NB4 (cell line): ENCODE data around the gene CNPY3.

ENCODE experiments used
- POLR2A ChIP-seq: IDR thresholded peaks from 2 replicates; pipeline ENCODE4 v1.6.1; 2011; ENCODE audit warnings: mild to moderate bottlenecking; ENCODE audit not compliant: insufficient read length; ENCODE audit errors: extremely low read depth
- TF ChIP-seq, protein P1 (sequence below): IDR thresholded peaks from one replicate; pipeline ENCODE4 v1.5.1; 2012; ENCODE audit warnings: low read depth, low read length

DNA sequence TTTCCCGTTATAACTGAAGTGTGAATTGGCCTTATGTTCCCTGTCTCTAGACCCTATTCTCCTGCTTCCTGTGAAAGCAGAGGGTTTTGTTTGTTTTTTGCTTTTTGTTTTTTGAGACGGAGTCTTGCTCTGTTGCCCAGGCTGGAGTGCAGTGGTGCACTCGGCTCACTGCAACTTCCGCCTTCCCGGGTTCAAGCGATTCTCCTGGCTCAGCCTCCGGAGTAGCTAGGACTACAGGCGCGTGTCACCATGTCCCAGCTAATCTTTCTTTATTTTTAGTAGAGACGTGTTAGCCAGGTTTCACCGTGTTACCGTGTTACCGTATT lies 30.6 kb downstream of the CNPY3 start:
- no peak for TF ChIP-seq POLR2A
- TF ChIP-seq, protein P1, sequence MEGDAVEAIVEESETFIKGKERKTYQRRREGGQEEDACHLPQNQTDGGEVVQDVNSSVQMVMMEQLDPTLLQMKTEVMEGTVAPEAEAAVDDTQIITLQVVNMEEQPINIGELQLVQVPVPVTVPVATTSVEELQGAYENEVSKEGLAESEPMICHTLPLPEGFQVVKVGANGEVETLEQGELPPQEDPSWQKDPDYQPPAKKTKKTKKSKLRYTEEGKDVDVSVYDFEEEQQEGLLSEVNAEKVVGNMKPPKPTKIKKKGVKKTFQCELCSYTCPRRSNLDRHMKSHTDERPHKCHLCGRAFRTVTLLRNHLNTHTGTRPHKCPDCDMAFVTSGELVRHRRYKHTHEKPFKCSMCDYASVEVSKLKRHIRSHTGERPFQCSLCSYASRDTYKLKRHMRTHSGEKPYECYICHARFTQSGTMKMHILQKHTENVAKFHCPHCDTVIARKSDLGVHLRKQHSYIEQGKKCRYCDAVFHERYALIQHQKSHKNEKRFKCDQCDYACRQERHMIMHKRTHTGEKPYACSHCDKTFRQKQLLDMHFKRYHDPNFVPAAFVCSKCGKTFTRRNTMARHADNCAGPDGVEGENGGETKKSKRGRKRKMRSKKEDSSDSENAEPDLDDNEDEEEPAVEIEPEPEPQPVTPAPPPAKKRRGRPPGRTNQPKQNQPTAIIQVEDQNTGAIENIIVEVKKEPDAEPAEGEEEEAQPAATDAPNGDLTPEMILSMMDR, result no peak
